ENCODE data around the gene MPDZ.

MPDZ gene

DNA sequence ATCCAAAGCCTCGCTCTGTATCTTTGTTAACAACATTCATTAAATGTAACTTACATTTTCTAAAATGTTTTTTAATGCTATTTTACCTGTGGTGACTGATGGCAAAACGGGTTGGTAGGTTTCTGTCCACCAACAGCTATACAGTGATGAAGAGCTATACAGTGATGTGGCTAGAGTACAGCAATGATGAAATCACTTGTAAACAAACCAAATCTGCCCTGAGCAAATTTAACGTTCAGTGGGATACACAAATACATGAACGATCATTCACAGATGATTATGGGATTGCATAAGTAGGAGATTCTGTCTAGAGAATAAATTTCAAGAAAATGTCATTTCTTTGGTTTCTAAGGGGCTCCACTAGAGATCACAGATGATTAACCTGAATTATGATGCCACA is 132.7 kb downstream of the MPDZ start:
- peak; percentile 12 for DNase-seq (ENCODE audit: low read depth)
- TF ChIP-seq, protein P1, sequence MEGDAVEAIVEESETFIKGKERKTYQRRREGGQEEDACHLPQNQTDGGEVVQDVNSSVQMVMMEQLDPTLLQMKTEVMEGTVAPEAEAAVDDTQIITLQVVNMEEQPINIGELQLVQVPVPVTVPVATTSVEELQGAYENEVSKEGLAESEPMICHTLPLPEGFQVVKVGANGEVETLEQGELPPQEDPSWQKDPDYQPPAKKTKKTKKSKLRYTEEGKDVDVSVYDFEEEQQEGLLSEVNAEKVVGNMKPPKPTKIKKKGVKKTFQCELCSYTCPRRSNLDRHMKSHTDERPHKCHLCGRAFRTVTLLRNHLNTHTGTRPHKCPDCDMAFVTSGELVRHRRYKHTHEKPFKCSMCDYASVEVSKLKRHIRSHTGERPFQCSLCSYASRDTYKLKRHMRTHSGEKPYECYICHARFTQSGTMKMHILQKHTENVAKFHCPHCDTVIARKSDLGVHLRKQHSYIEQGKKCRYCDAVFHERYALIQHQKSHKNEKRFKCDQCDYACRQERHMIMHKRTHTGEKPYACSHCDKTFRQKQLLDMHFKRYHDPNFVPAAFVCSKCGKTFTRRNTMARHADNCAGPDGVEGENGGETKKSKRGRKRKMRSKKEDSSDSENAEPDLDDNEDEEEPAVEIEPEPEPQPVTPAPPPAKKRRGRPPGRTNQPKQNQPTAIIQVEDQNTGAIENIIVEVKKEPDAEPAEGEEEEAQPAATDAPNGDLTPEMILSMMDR (conservative IDR thresholded peaks at IDR 0.05; ENCODE audit: control insufficient read depth, insufficient read depth, low read depth, low read length) = no peak
- no peak overlapping the region for H3K4me3 ChIP-seq (ENCODE audit: control insufficient read depth, low read depth, low read length)

DNA sequence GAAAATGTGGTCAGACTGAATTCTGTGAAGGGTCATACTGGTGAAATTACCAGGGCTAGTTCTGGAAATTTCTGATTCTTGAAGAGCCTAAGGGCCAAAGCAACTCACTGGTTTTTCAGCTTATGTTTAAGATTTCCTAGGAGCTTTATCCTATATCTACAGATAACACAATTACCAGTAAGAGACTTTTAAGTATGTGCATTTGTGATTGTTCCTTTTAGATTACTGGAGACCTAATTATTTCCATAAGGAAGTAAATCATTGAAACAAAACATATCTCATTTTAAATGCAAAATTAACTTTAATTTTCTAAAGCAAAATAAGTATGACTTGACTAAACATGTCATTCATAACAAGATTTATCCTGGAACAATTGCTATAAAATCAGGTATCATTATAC is 134.2 kb downstream of the MPDZ start:
- TF ChIP-seq, protein P1 (conservative IDR thresholded peaks at IDR 0.05; ENCODE audit: control insufficient read depth, insufficient read depth, low read depth, low read length) = no peak
- no peak for DNase-seq (ENCODE audit: low read depth)
- no peak overlapping the region for H3K4me3 ChIP-seq (ENCODE audit: control insufficient read depth, low read depth, low read length)

DNA sequence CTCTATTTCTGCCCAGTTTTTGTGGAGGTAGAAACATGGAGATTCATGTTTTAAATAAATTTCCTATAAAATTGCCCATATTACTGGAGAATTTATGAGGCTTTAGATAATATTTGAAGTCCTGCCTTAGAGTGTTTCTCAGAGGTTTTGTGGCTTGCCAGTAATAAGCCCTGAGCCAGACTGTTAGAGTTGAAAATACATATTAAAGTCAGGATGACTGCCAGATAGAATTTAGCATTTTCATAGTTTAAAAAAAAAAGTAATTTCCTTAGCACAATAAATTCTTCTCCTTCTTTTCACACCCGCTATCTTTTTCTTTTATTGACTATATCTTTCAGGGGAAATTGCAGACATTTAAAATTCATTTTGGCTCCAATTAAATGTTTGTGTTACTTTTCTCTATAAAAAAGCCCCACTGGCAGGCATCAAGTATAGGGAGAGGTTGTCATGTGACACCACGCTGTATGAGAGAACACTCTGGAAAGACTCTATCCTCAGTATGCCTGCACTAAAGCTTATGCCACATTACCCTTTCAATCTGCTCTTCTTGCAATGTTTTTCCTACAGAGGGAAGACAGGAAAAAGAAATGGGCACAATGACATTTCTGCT is 135.2 kb downstream of the MPDZ start:
- no peak for DNase-seq (ENCODE audit: low read depth)
- H3K4me3 ChIP-seq (ENCODE audit: control insufficient read depth, low read depth, low read length) = no peak overlapping the region
- TF ChIP-seq, protein P1 (conservative IDR thresholded peaks at IDR 0.05; ENCODE audit: control insufficient read depth, insufficient read depth, low read depth, low read length) = no peak

DNA sequence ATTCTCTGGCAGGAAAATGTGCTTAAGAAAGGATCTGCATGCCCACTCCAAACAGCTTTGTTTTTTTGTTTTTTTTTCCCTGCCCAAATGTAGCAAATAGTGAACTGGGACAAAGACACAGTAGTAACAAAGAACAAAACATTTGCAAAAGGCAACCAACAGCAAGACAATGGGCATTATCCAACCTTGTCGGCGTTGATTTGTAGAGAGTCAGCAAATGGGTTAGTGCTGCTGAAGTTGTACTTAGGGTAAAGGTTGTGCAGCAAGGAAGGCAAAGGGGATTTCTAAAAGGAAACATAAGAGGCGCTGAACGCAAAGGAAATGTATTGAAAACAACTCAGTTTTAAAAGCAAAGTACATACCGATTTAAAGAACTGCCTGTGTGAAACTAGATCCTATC is 136.2 kb downstream of the MPDZ start:
- H3K4me3 ChIP-seq (ENCODE audit: control insufficient read depth, low read depth, low read length) = no peak overlapping the region
- no peak for DNase-seq (ENCODE audit: low read depth)
- TF ChIP-seq, protein P1 (conservative IDR thresholded peaks at IDR 0.05; ENCODE audit: control insufficient read depth, insufficient read depth, low read depth, low read length) = no peak

DNA sequence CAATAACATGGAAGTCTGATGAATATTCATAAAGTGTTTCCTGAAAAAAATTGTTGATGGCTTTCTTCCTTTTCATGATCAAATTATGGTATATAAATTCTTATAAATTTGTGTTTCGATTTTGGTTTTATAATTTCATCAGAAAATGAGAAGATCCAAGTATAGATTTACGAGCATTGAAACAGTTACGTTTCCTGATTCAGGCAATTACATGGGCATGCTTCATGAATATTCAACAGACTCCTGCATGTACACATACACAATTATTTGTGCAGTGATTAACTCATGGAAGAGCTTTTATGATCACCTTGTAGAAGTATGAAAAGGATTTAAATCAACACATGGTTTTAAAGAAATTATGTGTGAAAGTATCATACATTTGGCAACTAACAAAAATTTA is 136.7 kb downstream of the MPDZ start:
- no peak overlapping the region for H3K4me3 ChIP-seq (ENCODE audit: control insufficient read depth, low read depth, low read length)
- no peak for DNase-seq (ENCODE audit: low read depth)
- TF ChIP-seq, protein P1 (conservative IDR thresholded peaks at IDR 0.05; ENCODE audit: control insufficient read depth, insufficient read depth, low read depth, low read length) = no peak

DNA sequence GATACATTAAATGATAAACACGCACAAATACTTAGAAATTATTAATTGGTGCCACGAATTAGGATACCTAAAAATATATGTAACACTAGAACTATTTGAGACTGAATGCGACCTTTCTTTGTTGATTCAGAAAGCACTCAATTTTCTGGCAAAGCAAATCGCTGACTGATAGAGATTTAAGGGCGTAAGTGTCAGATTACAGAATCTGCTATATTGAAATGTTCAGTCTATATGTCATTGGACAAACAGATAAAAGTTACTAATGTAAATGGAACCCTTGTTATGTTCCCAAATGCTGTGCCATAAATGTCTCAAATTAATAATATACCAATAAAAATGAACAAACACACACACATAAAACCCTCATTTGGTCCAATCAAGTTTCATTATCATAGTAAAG is 137.9 kb downstream of the MPDZ start:
- no peak for DNase-seq (ENCODE audit: low read depth)
- H3K4me3 ChIP-seq (ENCODE audit: control insufficient read depth, low read depth, low read length) = no peak overlapping the region
- TF ChIP-seq, protein P1 (conservative IDR thresholded peaks at IDR 0.05; ENCODE audit: control insufficient read depth, insufficient read depth, low read depth, low read length) = no peak
